Subcutaneous adipose tissue (tissue), 4 donors: ENCODE measurements around the gene TBXT. TPM values are rescaled to one million over a fixed set of nuclear protein-coding genes. Genes with fewer than 3 reads are reported as not detected.

ENCODE experiments used
- CTCF ChIP-seq: fragments of 450-650 bp; IDR thresholded peaks from one replicate; pipeline ENCODE4 v1.5.1; 2016; ENCODE audit warnings: low read depth, mild to moderate bottlenecking, control low read depth, antibody characterized with exemption, moderate library complexity
- total RNA-seq, 4 donors: library from RNA; depleted of rRNA; stranded (reverse); fragments of >200 nt; gene quantifications; one replicate each; pipeline ENCODE4 v1.1.0, GENCODE V29; 2016

TBXT gene
- total RNA-seq, 4 donors from 2014 or later, result not detected

GRCh38 chr6:166192136-166192535 lies 24.5 kb upstream of the TBXT start:
- no peak for TF ChIP-seq CTCF

- no peak for TF ChIP-seq CTCF
Observed at GRCh38 chr6:166179704-166180103, 12.1 kb upstream of the TBXT start.

GRCh38 chr6:166176106-166176505 lies 8.5 kb upstream of the TBXT start:
- no peak for TF ChIP-seq CTCF

GRCh38 chr6:166174031-166174430 lies 6.4 kb upstream of the TBXT start:
- TF ChIP-seq CTCF, result no peak

- no peak for TF ChIP-seq CTCF
Observed at GRCh38 chr6:166173281-166173951, 5.8 kb upstream of the TBXT start.

GRCh38 chr6:166172546-166172945 lies 4.9 kb upstream of the TBXT start:
- no peak for TF ChIP-seq CTCF

- TF ChIP-seq CTCF, result no peak
Observed at GRCh38 chr6:166169549-166170421, 2.1 kb upstream of the TBXT start.
